HepG2 (cell line): ENCODE measurements around the gene NKD1. TPM values are rescaled to one million over a fixed set of nuclear protein-coding genes. Genes with fewer than 3 reads are reported as not detected.

ENCODE experiments used
- CENPBD1 ChIP-seq: sonication (generic); formaldehyde crosslinking; IDR thresholded peaks from 2 replicates; pipeline ENCODE4 v1.8.0; 2022; ENCODE audit warnings: missing genetic modification reagents, low read depth, mild to moderate bottlenecking, borderline replicate concordance
- FOSL1 ChIP-seq: sonication (generic); formaldehyde crosslinking; IDR thresholded peaks from 2 replicates; pipeline ENCODE4 v1.9.0; 2021; ENCODE audit warnings: missing genetic modification reagents, borderline replicate concordance
- FOXP4 ChIP-seq: sonication (generic); formaldehyde crosslinking; IDR thresholded peaks from 2 replicates; pipeline ENCODE4 v1.4.0; 2020; ENCODE audit warnings: missing genetic modification reagents
- GFI1 ChIP-seq: sonication (generic); formaldehyde crosslinking; IDR thresholded peaks from 2 replicates; pipeline ENCODE4 v1.5.0; 2020; ENCODE audit warnings: missing genetic modification reagents, mild to moderate bottlenecking, borderline replicate concordance
- GTF3A ChIP-seq: sonication (generic); formaldehyde crosslinking; conservative IDR thresholded peaks from 2 replicates; pipeline ENCODE4 v1.4.0; 2020; ENCODE audit warnings: mild to moderate bottlenecking, missing genetic modification reagents
- GZF1 ChIP-seq: sonication (generic); formaldehyde crosslinking; IDR thresholded peaks from 2 replicates; pipeline ENCODE4 v1.5.1; 2020; ENCODE audit warnings: mild to moderate bottlenecking, missing genetic modification reagents
- HOXA9 ChIP-seq: sonication (generic); formaldehyde crosslinking; IDR thresholded peaks from 2 replicates; pipeline ENCODE4 v1.8.1; 2022; ENCODE audit warnings: missing genetic modification reagents, mild to moderate bottlenecking, moderate library complexity, borderline replicate concordance
- IKZF4 ChIP-seq: sonication (generic); formaldehyde crosslinking; IDR thresholded peaks from 2 replicates; pipeline ENCODE4 v1.5.1; 2020; ENCODE audit warnings: borderline replicate concordance, mild to moderate bottlenecking, low read depth, missing genetic modification reagents; ENCODE audit errors: not compliant biosample characterization
- JARID2 ChIP-seq: sonication (generic); formaldehyde crosslinking; IDR thresholded peaks from 2 replicates; pipeline ENCODE4 v1.8.1; 2023; ENCODE audit warnings: missing genetic modification reagents, inconsistent platforms; ENCODE audit not compliant: insufficient replicate concordance
- KDM5B ChIP-seq: sonication (generic); formaldehyde crosslinking; IDR thresholded peaks from 2 replicates; pipeline ENCODE4 v1.4.0; 2020; ENCODE audit warnings: missing genetic modification reagents, mild to moderate bottlenecking, borderline replicate concordance
- MTA1 ChIP-seq: sonication (generic); formaldehyde crosslinking; IDR thresholded peaks from 2 replicates; pipeline ENCODE4 v1.4.0; 2020; ENCODE audit warnings: missing genetic modification reagents, mild to moderate bottlenecking, borderline replicate concordance
- MXI1 ChIP-seq: IDR thresholded peaks from 3 replicates; pipeline ENCODE4 v1.6.1; 2012; ENCODE audit warnings: low read depth, low read length, inconsistent platforms, borderline replicate concordance
- POGZ ChIP-seq: sonication (generic); formaldehyde crosslinking; IDR thresholded peaks from 2 replicates; pipeline ENCODE4 v1.4.0; 2020; ENCODE audit warnings: mild to moderate bottlenecking, missing genetic modification reagents
- PREB ChIP-seq: sonication (generic); formaldehyde crosslinking; IDR thresholded peaks from 2 replicates; pipeline ENCODE4 v1.4.0; 2020; ENCODE audit warnings: missing genetic modification reagents
- RFX1 ChIP-seq: fragments of 450-650 bp; IDR thresholded peaks from 2 replicates; pipeline ENCODE4 v1.6.1; 2017
- RFX3 ChIP-seq: IDR thresholded peaks from 2 replicates; pipeline ENCODE4 v1.6.1; 2016; ENCODE audit warnings: missing biosample characterization, missing genetic modification reagents
- SKI ChIP-seq: fragments of 450-650 bp; IDR thresholded peaks from one replicate; pipeline ENCODE4 v1.6.1; 2018; ENCODE audit warnings: mild to moderate bottlenecking; ENCODE audit not compliant: partially characterized antibody
- SKIL ChIP-seq: sonication (generic); formaldehyde crosslinking; IDR thresholded peaks from 2 replicates; pipeline ENCODE4 v1.8.0; 2022; ENCODE audit warnings: missing genetic modification reagents, mild to moderate bottlenecking, moderate library complexity, borderline replicate concordance
- TCF7 ChIP-seq: sonication (generic); IDR thresholded peaks from 2 replicates; pipeline ENCODE4 v1.6.1; 2016; ENCODE audit warnings: antibody characterized with exemption, low read depth
- TEAD2 ChIP-seq: sonication (generic); formaldehyde crosslinking; IDR thresholded peaks from 2 replicates; pipeline ENCODE4 v1.9.0; 2021; ENCODE audit warnings: missing genetic modification reagents
- U2AF1 ChIP-seq: fragments of 200-400 bp; formaldehyde crosslinking; optimal IDR thresholded peaks from 2 replicates; pipeline ENCODE3; 2017; ENCODE audit warnings: mild to moderate bottlenecking, low read depth, low read length
- ZNF441 ChIP-seq: sonication (generic); formaldehyde crosslinking; IDR thresholded peaks from 2 replicates; pipeline ENCODE4 v1.7.0; 2021; ENCODE audit warnings: missing genetic modification reagents, borderline replicate concordance
- ZNF607 ChIP-seq: sonication (generic); formaldehyde crosslinking; IDR thresholded peaks from 2 replicates; pipeline ENCODE4 v1.5.1; 2020; ENCODE audit warnings: missing genetic modification reagents, mild to moderate bottlenecking, borderline replicate concordance
- polyA plus RNA-seq, 8 experiments: library from polyadenylated mRNA; depleted of rRNA in 3 of 8; stranded (reverse) in 7 of 8; unstranded in 1 of 8; fragments of >200 nt; fragmentation: Illumina TruSeq in 4 of 8; extraction: Trizol in 4 of 8; gene quantifications; 2 replicates each; pipeline versions ENCODE4 v1.2.1 to v1.2.3, GENCODE V29; 2011 to 2016; ENCODE audit warnings: low read depth in 4 of 8, missing spikeins in 1 of 8, mixed read lengths in 1 of 8; ENCODE audit not compliant: insufficient read depth in 1 of 8
- total RNA-seq, 5 experiments: library from RNA; depleted of rRNA; stranded (reverse); fragments of >200 nt; fragmentation: Illumina TruSeq; extraction: Trizol; gene quantifications; 2 replicates each; pipeline ENCODE4 v1.2.3, GENCODE V29; 2016; ENCODE audit warnings: low read depth in 1 of 5

The NKD1 gene
- total and polyA plus RNA-seq, 2 of the 13 experiments (the other 11 are each of a cell fraction or from before 2014, with no cell fraction given) = 70.4 to 121 TPM

- TF ChIP-seq GFI1 (CRISPR knock-in tag) (no peak; the same call in 1 of the 2 replicates), ZNF441 (0 out of 2 replicates have a peak, but pooled peaks have one; percentile 37), CENPBD1 (CRISPR knock-in tag) (no peak), RFX3 (no peak), SKIL (CRISPR knock-in tag) (no peak), FOXP4 (CRISPR knock-in tag) (peak; percentile 65; the same call in 1 of the 2 replicates), FOSL1 (no peak), HOXA9 (CRISPR knock-in tag) (no peak), MTA1 (CRISPR knock-in tag) (no peak), TCF7 (peak; percentile 95), SKI (no peak), GZF1 (no peak), KDM5B (no peak), POGZ (no peak), PREB (CRISPR knock-in tag) (no peak), U2AF1 (no peak), IKZF4 (CRISPR knock-in tag) (no peak), ZNF607 (CRISPR knock-in tag) (no peak), TEAD2 (CRISPR knock-in tag) (no peak), GTF3A (no peak), MXI1 (no peak; the same call in 2 of the 3 replicates), RFX1 (no peak), JARID2 (CRISPR knock-in tag) (no peak)
These were observed 68.9 kb downstream of the NKD1 start (continued) for GRCh38 chr16:50616883-50617645.
